AG09319 (cell line): ENCODE results near the gene GRK5.

Experiments
- DNase-seq: peaks from one replicate; pipeline ENCODE4 v3.0.0-alpha.2; 2010; ENCODE audit warnings: low read depth; ENCODE audit errors: extremely low read depth
- TF ChIP-seq, protein P1 (sequence below): IDR thresholded peaks from 2 replicates; pipeline ENCODE4 v1.5.1; 2011; ENCODE audit warnings: low read depth, mild to moderate bottlenecking, inconsistent platforms, low read length, moderate library complexity

Gene GRK5

GRCh38 chr10:119421891-119422681 lies 214.7 kb downstream of the GRK5 start:
- DNase-seq: no peak
- TF ChIP-seq, protein P1, sequence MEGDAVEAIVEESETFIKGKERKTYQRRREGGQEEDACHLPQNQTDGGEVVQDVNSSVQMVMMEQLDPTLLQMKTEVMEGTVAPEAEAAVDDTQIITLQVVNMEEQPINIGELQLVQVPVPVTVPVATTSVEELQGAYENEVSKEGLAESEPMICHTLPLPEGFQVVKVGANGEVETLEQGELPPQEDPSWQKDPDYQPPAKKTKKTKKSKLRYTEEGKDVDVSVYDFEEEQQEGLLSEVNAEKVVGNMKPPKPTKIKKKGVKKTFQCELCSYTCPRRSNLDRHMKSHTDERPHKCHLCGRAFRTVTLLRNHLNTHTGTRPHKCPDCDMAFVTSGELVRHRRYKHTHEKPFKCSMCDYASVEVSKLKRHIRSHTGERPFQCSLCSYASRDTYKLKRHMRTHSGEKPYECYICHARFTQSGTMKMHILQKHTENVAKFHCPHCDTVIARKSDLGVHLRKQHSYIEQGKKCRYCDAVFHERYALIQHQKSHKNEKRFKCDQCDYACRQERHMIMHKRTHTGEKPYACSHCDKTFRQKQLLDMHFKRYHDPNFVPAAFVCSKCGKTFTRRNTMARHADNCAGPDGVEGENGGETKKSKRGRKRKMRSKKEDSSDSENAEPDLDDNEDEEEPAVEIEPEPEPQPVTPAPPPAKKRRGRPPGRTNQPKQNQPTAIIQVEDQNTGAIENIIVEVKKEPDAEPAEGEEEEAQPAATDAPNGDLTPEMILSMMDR: no peak

DNA sequence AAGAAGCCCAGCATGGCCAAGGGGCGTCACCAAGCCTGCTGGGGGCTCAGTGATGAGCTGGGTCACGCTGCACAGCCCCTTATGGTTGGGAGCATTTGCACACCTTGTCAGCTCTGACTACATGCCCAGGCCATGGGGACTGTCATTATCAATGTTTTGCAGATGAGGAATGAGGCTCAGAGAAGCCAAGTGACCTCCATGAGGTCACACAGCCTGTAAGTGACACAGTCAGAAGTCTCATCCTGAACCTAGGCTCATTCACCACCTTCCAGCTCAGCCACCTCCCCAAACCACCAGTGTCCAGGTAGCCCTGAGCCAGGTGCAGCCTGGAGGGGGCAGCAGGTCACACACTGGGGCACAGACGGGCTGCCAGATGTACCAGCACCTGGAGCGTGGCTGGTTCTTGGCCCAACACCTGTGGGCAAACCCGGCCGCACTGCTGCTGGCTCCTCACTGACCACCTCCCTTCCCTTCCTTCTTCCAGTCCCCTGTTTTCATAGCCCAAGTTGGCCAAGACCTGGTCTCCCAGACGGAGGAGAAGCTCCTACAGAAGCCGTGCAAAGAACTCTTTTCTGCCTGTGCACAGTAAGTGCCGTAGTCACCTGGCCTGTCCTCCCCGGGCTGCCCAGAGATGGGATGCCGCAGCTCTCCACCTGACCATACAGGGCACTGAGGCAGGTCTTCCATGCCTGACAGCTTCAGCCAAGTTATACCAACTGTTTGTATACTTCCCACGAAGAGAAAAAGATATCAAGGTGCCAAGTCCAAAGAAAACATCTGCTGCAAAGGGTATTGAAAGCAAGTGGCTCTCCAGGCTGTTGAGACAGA lies 215.5 kb downstream of the GRK5 start:
- TF ChIP-seq, protein P1: no peak
- no peak for DNase-seq

DNA sequence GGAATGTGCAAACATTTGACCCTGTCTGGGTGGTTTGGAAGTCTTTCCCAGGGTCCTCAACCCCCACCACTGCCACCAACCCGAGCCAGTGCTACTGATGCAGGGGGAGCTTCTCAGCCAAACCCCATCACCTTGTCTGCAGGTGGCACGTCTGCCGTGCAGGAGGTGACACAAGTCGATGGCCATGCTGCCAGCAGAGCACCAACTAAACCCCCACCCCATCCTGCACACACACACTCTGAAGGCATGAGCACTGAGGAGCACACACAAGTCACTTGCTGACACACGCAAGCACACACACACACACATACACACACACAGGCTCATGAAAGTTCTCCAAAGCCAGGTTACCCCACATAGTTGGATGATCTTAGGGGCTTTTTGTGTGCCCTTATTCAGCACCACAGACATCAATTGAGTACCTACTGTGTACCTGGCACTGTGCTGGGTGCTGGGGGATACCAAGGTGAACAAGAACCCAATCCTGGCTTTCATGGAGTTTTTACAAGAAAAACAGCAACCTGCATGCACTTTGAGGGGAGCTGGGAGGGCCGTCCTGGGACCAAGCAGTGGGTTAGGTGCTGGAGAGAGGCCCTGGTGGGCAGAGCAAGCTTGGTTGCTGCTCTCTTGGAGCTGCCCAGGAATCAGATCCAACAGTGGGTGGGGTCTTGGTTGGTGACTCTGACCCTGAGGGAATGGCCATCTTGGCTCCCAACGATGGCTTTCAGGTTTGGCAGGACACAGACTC lies 216.3 kb downstream of the GRK5 start:
- TF ChIP-seq, protein P1: no peak
- no peak for DNase-seq

DNA sequence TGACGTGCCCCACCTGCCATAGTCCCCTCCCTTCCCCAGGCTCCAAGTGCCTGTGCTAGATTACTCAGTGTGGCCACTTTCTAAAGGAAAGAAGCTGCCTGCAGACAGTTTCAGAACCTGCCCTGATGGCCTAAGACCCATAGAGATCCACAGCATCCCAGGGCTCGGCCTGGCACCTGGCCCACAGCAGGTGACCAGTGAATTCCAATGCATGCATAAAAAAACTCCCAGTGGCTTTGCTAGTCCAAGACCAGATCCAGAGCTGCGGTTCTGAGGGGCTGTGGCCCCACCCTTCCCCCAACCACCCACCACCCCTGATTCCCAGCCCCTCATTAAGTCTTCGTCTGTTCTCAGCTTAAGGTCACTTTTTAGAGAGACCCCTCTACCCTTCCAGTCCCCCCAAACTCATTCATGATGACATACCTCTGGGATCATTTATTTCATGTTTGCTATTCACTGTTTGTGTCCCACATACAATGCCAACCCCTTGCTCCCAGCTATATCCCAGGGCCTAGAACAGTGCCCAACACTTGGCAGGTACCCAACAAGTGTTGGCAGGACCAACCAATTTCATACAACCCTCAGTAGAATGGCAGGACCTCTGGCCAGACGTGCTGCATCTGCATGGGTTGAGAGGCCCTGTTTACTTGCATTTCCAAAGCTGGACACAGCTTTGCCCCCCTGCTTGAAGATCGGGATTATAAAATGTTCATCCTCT lies 217.0 kb downstream of the GRK5 start:
- no peak for DNase-seq
- TF ChIP-seq, protein P1: no peak

DNA sequence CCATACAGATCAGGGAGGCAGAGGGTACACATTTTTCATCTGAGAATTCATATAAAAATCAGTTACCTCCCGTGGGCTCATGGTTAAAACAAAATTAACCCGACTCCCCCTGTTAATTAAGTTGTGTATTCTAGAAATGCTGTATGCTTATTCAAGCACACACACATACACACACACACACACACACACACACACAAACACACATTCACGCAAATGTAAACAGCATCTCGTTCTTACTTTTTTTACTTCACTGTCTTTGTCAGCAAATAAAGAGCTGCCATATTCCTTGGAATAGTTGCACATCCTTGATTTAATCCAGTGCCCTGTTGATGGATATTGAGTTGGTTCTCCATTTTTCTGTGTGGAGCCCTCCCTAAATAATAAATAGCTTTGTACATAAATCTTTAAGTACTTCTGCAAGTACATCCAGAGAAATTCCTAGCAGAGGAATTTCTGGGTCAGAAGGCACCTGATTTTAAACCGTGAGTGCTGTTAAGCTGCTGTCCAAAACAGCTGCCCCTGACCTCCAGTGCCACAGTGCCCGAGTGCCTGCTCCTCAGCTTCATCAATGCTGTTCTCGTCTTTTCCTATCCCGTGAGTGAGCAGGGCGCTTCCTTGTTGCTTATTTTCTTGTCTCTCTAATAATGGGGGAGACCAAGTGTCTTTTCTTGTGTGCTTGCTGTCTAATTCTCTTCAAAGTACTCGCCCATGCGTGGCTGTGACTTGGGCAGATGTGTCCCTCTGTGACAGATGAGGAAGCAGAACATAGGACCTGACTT lies 217.9 kb downstream of the GRK5 start:
- TF ChIP-seq, protein P1: no peak
- no peak for DNase-seq

GRCh38 chr10:119425881-119426170 lies 218.5 kb downstream of the GRK5 start:
- DNase-seq: no peak
- TF ChIP-seq, protein P1: no peak
